C4-2B (cell line): ENCODE measurements around the gene RAP1A.

Experiments
- H3K27ac ChIP-seq: fragments of 450-650 bp; 2 replicates; pipeline ENCODE4 v1.5.1; 2017
- ZFX ChIP-seq: fragments of 450-650 bp; IDR thresholded peaks from 2 replicates; pipeline ENCODE4 v1.6.1; 2017
- TF ChIP-seq, protein P1 (sequence below): fragments of 450-650 bp; conservative IDR thresholded peaks from 2 replicates; pipeline ENCODE4 v1.5.1; 2017; ENCODE audit warnings: mild to moderate bottlenecking

RAP1A gene

DNA sequence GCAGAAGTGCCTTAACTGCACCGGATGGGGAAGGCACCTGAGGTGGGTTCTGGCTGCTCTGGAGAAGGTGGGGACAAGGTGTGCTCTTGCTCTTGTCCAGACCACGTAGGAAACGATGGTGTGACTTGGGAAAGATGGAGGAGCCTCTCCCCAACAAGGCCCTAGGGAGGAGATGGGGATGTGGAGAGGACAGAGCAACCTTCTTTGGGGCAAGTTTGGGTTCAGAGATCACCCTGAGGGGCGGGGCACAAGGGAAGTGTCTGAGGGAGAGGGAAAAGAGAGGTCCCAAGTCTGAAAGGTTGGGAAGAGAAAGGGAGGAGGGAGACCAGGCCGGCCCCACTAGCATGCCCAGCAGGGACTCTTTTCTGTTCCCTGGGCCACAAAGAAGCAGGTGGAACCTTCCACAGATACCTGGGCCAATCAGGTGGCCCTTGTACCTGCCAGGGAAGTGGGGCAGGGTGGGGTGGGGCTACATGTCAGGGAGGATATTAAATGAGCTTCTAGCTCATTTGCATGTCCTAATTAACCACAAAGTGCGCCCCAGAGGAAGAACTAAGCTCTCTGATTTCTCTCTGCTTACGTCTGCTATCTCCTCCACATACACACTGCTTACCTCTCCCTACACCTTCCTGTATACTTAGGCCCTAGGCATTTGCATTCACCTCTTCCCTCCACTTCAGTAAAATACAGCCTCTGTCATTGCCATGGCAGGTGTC lies 103.7 kb downstream of the RAP1A start:
- TF ChIP-seq, protein P1, sequence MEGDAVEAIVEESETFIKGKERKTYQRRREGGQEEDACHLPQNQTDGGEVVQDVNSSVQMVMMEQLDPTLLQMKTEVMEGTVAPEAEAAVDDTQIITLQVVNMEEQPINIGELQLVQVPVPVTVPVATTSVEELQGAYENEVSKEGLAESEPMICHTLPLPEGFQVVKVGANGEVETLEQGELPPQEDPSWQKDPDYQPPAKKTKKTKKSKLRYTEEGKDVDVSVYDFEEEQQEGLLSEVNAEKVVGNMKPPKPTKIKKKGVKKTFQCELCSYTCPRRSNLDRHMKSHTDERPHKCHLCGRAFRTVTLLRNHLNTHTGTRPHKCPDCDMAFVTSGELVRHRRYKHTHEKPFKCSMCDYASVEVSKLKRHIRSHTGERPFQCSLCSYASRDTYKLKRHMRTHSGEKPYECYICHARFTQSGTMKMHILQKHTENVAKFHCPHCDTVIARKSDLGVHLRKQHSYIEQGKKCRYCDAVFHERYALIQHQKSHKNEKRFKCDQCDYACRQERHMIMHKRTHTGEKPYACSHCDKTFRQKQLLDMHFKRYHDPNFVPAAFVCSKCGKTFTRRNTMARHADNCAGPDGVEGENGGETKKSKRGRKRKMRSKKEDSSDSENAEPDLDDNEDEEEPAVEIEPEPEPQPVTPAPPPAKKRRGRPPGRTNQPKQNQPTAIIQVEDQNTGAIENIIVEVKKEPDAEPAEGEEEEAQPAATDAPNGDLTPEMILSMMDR: no peak
- TF ChIP-seq ZFX: no peak
- H3K27ac ChIP-seq: no peak overlapping the region

DNA sequence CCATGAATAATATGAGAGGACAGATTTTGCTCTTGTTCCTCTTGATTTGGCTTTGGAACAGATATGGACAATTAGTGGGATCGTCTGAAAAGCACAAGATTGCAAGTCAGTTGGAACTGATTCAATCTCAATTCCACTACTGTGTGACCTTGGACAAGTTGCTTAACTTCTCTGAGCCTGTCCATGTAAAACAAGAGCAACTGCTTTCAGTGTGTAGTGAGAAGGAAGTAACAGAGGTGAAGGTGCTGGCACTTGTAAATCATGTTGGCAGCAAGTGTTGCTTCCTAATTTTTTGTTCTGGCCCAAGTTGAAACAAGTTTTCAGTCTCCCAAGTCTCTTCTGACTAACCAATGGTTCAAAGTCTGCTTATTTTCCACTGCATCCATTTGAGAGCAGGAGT lies 104.3 kb downstream of the RAP1A start:
- TF ChIP-seq, protein P1: no peak
- TF ChIP-seq ZFX: no peak
- H3K27ac ChIP-seq: no peak overlapping the region

DNA sequence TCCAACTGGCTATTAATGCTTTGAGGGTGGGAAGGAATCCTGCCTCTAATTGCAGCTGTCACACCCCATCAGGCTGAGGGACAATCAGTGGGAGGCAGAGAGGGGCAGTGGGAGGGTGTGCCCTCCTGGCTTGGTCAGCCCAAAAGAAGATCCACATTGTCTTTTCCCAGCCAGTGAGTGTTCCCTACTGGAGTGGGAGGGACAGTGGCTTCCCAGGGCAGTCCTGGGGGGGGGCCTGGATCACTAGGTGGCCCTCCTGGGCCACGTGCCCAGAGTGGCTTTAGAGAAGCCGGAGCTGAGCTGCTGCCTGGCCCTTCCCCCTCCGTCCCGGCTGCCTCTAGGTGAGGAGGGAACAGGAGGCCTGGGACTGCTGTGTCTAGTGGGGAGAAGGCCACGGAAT lies 105.6 kb downstream of the RAP1A start:
- no peak overlapping the region for H3K27ac ChIP-seq
- no peak for TF ChIP-seq ZFX

DNA sequence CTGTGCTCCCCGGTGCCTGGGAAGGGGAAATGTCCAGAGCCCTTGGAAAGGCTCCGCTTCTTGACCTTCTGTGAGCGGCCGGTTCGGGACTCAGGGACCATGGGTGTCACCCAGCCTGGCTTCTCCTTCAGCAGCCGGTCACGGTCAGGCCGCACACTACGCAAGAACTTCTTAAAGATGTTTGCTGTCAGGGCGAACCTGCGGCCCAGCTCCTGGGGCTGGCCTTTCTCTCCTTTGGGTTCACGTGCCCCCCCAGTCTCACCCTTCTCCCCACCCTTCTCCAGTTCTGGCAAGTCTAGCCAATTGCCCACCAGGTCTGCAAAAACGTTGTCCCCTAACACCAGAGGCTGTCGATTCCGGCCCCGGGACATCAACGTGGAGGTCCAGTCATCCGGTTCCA lies 107.5 kb downstream of the RAP1A start:
- TF ChIP-seq ZFX: no peak
- TF ChIP-seq, protein P1: no peak
- H3K27ac ChIP-seq: no peak overlapping the region

DNA sequence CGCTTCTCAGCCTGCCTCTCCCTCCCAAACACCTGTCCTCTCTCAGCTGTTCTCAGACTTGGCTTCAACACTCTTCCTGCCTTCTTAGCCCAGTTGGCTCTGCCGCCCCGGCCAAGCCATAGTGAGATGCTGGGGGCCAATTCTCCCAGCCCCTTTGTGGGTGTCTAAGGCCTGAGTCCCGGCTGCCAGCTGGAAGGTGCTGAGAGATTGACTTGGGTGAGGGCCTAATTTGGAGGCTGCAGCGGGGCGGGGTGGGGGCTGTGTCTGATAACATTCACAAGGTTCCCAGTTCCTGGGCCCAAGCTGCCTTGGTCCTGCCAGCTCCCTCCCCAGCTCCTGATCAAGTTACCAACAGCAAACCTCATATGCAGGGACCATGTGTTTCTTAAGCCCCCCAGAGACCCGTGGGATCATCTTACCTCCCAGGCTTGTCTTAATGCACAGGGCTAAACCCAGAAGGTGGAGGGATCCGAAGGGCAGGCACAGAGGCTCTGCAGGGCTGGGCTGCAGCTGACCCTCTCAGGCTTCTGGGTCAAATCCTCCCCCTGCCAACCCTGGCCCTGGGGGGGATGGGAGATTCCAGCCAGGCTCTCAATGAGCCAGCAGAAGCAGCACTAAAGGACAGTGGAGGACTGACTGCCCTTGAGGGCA lies 109.8 kb downstream of the RAP1A start:
- TF ChIP-seq, protein P1: no peak
- no peak for TF ChIP-seq ZFX
- no peak overlapping the region for H3K27ac ChIP-seq

DNA sequence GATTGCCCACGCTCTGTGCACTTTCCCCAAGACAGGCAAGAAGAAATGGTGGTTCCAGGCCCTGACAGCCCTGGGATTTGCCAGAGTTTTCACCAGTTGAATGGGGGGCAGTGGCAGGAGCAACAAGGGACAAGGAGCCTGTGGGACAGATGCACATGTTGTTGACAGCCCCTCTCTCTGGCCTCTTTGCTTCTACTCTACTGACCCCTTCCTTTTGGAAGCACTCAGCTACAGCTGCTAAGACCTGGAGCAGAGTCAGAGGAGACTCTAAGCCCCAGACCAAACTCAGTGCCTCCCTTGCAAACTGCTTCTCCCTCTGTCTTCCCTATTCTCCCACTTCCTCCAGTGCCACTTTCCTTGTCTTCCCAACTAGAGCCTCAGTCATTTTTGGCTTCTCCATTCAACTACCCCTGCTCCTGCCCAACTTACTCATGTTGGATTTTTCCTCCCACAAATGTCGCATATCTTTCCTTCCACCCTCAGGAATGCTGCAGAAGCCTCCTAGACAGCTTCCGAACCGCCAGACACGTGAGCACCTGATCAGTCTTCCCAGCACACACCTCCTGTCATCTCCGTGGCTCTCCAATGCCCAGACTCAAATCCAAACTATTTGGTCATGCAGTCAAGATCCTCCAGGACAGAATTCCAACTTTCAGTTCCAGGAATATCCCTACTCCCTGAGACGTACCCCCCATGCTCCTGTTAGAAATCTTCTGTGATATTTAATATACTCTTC lies 110.5 kb downstream of the RAP1A start:
- no peak overlapping the region for H3K27ac ChIP-seq
- TF ChIP-seq ZFX: no peak
- TF ChIP-seq, protein P1: no peak

DNA sequence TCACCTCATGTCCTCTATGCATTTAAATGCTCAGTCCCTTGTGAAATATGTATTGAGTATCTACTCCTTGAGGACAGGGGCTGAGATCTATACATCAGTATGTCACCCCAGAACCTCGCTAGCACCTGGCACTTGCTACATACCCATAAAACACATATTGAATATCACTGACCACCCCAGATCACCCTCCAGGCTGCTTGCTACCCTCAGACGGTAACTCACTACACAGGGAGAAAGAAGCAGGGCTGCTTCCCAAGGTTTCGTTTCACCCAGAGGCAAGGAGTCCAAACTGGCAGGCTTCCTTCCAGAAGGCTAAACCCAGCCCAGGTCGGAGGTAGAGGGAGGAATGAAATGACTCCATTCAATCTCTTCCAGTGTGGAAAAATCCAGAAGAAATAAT lies 111.1 kb downstream of the RAP1A start:
- H3K27ac ChIP-seq: no peak overlapping the region
- TF ChIP-seq, protein P1: no peak
- no peak for TF ChIP-seq ZFX
